Erythroblast (primary cell): ENCODE results near the gene HIKESHI.

Source experiments
- GATA1 ChIP-seq: IDR thresholded peaks from 2 replicates; pipeline ENCODE4 v1.6.1; 2011; ENCODE audit warnings: low read depth, mild to moderate bottlenecking, control low read depth, low read length, moderate library complexity
- POLR2A ChIP-seq: IDR thresholded peaks from 2 replicates; pipeline ENCODE4 v1.6.1; 2011; ENCODE audit warnings: mild to moderate bottlenecking, low read length

DNA sequence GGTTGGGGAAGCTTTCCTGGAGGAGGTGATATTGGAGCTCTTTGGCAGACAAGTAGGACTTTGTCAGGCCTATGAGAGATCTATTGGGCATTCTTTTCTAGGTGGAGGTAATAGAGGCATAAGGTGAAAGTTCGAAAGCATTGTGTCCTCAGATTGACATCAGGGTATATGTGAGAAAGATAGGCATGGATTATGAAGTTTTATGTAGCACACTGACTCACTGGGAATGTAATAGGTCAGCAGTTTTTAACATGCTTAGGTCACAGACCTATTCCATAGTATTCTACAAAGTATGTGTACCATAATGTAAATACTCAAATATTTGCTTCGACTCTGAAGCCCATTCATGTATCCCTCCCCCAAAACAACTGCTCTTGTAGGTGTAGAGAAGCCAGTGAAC lies 11.8 kb downstream of the HIKESHI start:
- TF ChIP-seq POLR2A = no peak
- no peak for TF ChIP-seq GATA1
